Measurements from ENCODE around the gene REXO1.

The REXO1 gene

DNA sequence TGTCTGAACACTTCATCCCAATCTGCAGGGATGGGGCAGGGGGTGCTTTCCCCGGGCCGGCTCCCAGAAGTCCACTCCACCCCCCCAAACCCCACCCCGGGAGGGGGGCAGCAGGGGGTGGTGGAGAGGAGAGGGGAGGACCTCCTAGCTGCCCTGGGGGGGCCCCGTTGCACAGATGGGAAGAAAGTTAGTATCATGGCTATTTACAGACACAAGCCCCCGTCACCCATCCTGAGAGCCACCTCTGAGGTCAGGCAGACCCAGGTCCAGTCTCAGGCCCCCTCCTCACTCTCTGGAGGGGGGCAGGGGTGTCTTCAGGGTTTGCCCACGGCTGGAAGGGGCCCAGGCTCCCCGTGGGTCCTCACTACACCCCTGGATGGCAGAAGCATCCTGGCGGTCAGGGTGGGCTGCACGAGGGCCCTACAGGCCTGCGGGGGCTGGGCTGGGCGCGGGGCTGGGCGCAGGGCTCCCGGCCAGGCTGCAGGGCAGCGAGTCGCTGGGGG, 5.8 kb upstream of the REXO1 start:
- CTCF ChIA-PET = interaction anchor here (1.0 kb wide), 1 partner anchor 234 kb away, joined by 4 read pairs; no protein-coding TSS in a partner anchor
- Mint-ChIP-seq H3K27ac (no peak overlapping the region), H3K9me3 (no peaks in the 10 kb centered on the region), H3K36me3 (peaks cover 3% of the 10 kb centered on the region), H3K4me3 (no peak overlapping the region), H3K4me1 (peaks cover 70% of the 10 kb centered on the region), H3K27me3 (no peaks in the 10 kb centered on the region)
- no peak for DNase-seq

DNA sequence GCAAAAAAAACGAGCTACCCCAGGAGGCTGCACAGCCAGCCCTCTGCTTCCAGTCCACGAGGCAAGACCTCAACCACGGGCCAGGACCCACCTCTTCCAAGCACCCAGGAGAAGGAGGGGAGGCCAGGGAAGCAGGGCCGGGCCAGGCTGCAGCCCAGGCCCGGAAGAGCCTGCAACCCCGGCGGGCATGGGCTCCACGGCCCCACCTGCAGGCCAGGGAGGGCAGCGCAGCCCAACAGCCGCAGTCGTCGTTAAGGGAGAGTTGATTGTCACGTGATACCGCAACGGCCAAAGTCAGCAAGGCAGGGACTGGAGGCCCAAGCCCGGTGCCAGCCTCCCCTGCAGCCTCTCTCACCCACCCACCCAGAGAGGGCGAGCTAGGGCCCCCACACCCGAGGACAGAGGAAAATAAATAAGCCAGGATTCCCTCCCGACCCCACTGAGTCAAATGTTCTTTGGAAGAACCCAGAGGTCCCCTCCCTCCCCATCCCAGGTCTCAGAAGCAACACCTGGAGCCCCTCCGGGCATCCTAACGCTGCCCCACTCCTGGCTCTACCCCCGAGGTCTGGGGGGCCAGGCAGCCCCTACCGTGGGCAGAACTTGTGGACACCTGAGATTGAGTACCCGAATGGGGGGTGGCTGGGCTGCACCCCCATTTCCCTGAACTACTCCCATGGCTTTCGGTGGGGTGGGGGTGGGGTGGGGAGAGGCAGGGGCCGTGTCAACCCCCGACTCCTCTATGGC, 5.2 kb upstream of the REXO1 start:
- Mint-ChIP-seq H3K36me3 (peaks cover 3% of the 10 kb centered on the region), H3K9me3 (no peaks in the 10 kb centered on the region)
- CTCF ChIA-PET = interaction anchor here (0.6 to 1.0 kb wide), 2 partner anchors 29 to 235 kb away, joined by 3 to 4 read pairs; no protein-coding TSS in a partner anchor

DNA sequence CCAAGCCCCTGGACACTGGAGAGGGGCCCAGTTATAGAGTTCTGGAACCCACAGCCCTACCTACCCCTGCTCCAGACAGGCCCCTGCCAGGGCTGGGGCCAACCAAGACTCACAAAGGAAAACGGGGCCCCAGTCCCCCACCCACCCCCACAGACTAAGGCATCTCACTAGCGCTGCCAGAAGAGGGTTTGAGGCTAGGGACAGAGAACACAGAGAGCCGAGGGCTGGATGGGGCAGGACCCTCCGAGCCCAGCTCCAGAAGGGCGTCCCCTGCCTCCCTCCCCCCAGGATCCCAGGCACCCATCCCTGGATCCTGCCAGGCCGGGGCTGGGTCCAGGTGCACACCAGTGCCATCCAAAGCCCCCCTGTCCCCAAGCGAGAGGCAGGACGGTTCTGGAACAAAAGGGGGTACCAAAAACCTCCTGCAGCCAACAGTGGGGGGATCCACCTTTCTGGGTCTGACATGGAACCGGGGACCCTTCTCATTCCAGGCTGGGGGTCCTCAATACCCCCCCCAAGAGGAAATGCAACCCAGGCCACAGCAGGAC, 4.4 kb upstream of the REXO1 start:
- Mint-ChIP-seq H3K4me1 (peaks cover 63% of the 10 kb centered on the region), H3K9me3 (no peaks in the 10 kb centered on the region), H3K4me3 (no peak overlapping the region), H3K36me3 (peaks cover 3% of the 10 kb centered on the region), H3K27me3 (no peaks in the 10 kb centered on the region), H3K27ac (peak overlapping the region; percentile 92)
- DNase-seq = no peak
- CTCF ChIA-PET = interaction anchor here (0.6 to 1.5 kb wide), 2 partner anchors 14 to 30 kb away, joined by 3 to 5 read pairs; no protein-coding TSS in a partner anchor

More for the DNA sequence above, 5.2 kb upstream of the REXO1 start:
- Mint-ChIP-seq H3K27ac (peak overlapping the region; percentile 92), H3K4me1 (peaks cover 69% of the 10 kb centered on the region), H3K4me3 (peak overlapping the region; percentile 60), H3K27me3 (no peaks in the 10 kb centered on the region)
- DNase-seq = peak; percentile 90

DNA sequence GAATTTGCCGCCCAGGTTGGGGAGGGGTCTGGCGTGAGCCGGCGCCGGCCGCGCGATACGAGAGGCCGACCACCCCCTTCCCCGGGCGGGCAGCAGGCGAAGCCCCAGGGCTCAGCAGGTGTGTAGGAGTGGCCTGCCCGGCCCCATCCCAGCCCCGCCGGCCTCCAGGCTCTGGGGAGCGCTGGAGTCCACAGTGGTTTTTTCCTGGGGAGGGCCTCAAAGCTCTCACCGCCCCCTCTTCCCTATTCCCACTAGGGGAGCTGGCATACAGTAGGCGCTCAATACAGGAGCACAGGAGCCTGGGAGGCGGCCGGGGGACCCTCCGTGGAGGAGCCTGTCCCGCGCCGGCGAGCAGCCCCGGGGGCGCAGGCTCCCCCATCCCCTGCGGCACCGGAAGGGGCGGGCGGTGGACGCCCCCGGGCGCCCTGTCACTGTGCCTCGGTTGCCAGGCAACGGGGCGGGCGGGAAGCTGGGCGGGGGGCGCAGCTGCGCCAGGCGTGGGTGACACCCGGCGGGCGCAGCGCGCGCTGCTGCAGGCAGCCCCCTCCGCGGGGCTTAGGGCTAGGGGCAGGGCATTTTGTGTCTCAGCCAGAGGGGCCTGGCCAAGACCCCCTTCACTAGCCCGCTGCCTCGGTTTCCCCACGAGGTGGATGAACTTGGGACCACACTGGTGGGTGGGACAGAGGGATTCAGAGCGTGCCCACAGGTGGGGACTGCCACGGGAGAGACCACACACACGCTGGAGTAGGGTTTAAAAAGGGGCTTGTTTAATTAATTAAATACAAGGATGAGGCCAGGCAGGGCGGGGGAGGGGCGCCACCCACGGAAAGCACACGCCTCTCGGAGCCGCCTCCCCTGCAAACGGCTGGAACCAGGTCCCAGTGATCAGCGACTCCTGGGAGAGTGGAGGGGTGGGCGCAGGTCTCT, 3.6 kb upstream of the REXO1 start:
- H3K4me1 Mint-ChIP-seq = peaks cover 68% of the 10 kb centered on the region
- peak; percentile 71 for DNase-seq
- H3K36me3 Mint-ChIP-seq = peaks cover 6% of the 10 kb centered on the region
- no peaks in the 10 kb centered on the region for H3K27me3 Mint-ChIP-seq
- CTCF ChIA-PET = interaction anchor here (0.6 to 1.5 kb wide), 2 partner anchors 13 to 947 kb away, joined by 3 to 5 read pairs; no protein-coding TSS in a partner anchor
- H3K9me3 Mint-ChIP-seq = no peaks in the 10 kb centered on the region
- H3K27ac Mint-ChIP-seq = peak overlapping the region; percentile 49
- no peak overlapping the region for H3K4me3 Mint-ChIP-seq

- no peak overlapping the region for H3K4me3 Mint-ChIP-seq
- CTCF ChIA-PET = interaction anchor here (0.6 to 1.5 kb wide), 2 partner anchors 12 to 946 kb away, joined by 3 to 5 read pairs; no protein-coding TSS in a partner anchor
These were observed 2.7 kb upstream of the REXO1 start for GRCh38 chr19:1850809-1851653.

DNA sequence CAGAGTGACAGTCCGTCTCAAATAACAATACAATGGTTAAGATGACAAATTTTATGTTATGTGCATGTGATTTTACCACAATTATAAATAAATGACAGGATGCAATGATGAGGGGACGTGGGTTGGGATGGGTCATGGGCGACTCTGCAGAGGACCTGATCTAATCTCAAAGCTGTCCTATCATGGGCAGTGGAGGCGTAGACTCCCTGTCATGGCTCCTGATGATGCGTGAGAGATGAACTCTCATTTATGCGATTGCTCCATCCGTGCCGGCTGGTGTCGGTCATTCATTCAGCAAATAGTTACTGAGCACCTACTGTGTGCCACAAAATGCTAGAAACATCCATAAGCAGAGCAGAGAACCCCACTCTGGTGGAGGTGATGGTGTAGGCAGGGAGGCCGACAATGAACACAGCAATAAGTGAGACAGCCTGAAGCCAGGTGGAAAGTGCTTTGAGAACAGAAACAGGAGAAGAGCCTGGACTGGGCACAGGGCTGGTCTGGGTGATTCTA, 1.7 kb upstream of the REXO1 start:
- Mint-ChIP-seq H3K27ac (no peak overlapping the region), H3K36me3 (peaks cover 9% of the 10 kb centered on the region), H3K4me3 (no peak overlapping the region), H3K9me3 (no peaks in the 10 kb centered on the region), H3K4me1 (peaks cover 67% of the 10 kb centered on the region), H3K27me3 (no peaks in the 10 kb centered on the region)
- DNase-seq = no peak
- CTCF ChIA-PET = interaction anchor here (0.8 to 1.2 kb wide), 3 partner anchors 10 to 37 kb away, joined by 3 to 9 read pairs (median 3); no protein-coding TSS in a partner anchor

More at GRCh38 chr19:1850809-1851653, 2.7 kb upstream of the REXO1 start:
- H3K27me3 Mint-ChIP-seq = no peaks in the 10 kb centered on the region
- no peak for DNase-seq
- peaks cover 6% of the 10 kb centered on the region for H3K36me3 Mint-ChIP-seq
- no peak overlapping the region for H3K27ac Mint-ChIP-seq
- H3K9me3 Mint-ChIP-seq = no peaks in the 10 kb centered on the region
- H3K4me1 Mint-ChIP-seq = peaks cover 73% of the 10 kb centered on the region

- peak overlapping the region; percentile 84 for H3K27ac Mint-ChIP-seq
- DNase-seq = no peak
- CTCF ChIA-PET = interaction anchor here (0.8 to 1.2 kb wide), 5 partner anchors 11 to 214 kb away, joined by 3 to 9 read pairs (median 3); no protein-coding TSS in a partner anchor
- peaks cover 64% of the 10 kb centered on the region for H3K4me1 Mint-ChIP-seq
- H3K36me3 Mint-ChIP-seq = peaks cover 9% of the 10 kb centered on the region
- no peaks in the 10 kb centered on the region for H3K27me3 Mint-ChIP-seq
- no peaks in the 10 kb centered on the region for H3K9me3 Mint-ChIP-seq
- H3K4me3 Mint-ChIP-seq = peak overlapping the region; percentile 64
These were observed 820 bp upstream of the REXO1 start for GRCh38 chr19:1849132-1849474.

DNA sequence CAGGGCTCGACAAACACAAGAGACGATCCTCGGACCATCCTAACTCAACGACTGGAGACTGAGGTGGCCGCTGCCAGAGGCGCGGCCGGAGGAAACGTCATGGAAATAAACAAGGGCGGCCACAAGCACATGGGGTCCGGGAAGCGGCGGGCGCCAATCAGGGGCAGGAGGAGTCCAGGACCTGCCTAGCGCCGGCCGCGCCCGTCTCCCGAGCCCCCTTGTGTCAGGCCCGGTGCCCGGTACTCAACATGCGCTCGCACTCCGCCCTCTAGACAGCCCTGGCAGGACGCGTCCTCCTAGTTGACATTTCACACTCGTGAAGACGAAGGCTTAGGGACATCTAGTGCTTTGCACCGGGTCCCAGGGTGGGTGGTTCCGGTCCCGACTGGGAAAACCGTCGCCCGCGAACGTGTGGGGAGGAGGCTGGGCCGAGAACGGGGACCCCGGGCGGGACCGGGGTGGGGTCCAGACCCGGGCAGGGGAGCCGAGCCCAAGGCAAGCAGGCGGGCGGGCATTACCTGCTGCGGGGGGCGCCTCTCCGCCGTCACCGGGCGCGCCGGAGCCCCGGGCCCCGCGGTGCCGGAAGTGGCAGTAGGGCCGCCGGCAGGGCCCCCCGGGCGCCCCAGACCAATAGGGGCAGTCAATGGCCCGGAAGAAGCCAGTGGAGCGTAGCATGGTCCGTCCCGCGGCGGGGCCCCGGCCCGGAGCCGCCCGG, 442 bp downstream of the REXO1 start:
- peaks cover 7% of the 10 kb centered on the region for H3K36me3 Mint-ChIP-seq
- no peaks in the 10 kb centered on the region for H3K9me3 Mint-ChIP-seq
- H3K4me1 Mint-ChIP-seq = peaks cover 58% of the 10 kb centered on the region
- H3K27ac Mint-ChIP-seq = peak overlapping the region; percentile 94
- H3K4me3 Mint-ChIP-seq = peak overlapping the region; percentile 87
- CTCF ChIA-PET = interaction anchor here (2.5 kb wide), 2 partner anchors 10 to 22 kb away, joined by 7 to 8 read pairs; no protein-coding TSS in a partner anchor
- peak; percentile 61 for DNase-seq
- H3K27me3 Mint-ChIP-seq = no peaks in the 10 kb centered on the region

DNA sequence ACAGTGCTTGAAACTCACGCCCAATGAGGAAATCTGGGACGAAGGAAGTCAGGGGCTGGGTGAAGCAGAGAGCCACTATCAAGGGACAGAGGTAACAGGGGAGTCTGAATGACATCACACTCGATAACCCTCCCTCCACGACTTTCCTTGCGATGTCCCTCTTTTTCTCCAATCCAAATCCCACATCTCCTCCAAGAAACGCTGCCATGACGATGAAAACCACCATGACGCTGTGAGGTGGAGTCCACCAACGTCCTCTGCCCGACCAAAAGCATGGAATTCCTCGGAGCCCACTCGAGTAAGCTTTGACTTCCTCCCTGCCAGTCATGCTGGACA, 967 bp downstream of the REXO1 start:
- CTCF ChIA-PET = interaction anchor here (2.5 kb wide), 2 partner anchors 10 to 22 kb away, joined by 7 to 8 read pairs; no protein-coding TSS in a partner anchor
- Mint-ChIP-seq H3K9me3 (no peaks in the 10 kb centered on the region), H3K4me1 (peaks cover 52% of the 10 kb centered on the region), H3K27me3 (no peaks in the 10 kb centered on the region), H3K4me3 (peak overlapping the region; percentile 87), H3K27ac (peak overlapping the region; percentile 94), H3K36me3 (peaks cover 7% of the 10 kb centered on the region)
- no peak for DNase-seq

DNA sequence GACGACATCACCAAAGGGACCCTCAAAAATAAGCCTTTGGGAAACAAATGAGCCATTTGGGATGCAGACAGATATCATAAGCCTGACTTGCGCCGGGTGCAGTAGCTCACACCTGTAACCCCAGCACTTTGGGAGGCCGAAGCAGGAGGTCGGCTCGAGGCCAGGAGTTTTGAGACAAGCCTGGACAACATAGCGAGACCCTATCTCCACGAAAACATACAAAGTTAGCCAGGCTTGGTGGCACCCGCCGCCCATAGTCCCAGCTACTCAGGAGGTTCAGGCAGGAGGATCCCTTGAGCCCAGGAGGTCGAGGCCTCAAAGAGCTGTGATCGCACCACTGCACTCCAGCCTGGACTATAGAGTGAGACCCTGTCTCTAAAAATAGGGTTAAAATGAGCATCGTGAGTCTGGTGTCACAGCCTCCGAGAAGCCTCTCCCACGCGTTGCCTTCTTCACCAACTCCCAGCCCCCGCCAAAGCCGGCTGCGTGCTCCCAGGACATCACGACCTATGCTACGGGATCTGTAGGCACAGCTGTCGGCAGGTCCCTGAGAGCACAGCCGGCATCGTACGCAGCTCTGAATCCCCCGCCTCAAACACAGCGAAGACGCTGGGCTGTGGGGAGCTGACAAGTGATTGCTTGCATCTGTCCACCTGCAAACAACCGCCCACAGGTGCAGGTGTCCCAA, 1.6 kb downstream of the REXO1 start:
- CTCF ChIA-PET = interaction anchor here (2.5 kb wide), 2 partner anchors 9 to 21 kb away, joined by 7 to 8 read pairs; no protein-coding TSS in a partner anchor
- peak overlapping the region; percentile 94 for H3K27ac Mint-ChIP-seq
- H3K27me3 Mint-ChIP-seq = no peaks in the 10 kb centered on the region
- peaks cover 56% of the 10 kb centered on the region for H3K4me1 Mint-ChIP-seq
- DNase-seq = no peak
- H3K36me3 Mint-ChIP-seq = peaks cover 7% of the 10 kb centered on the region
- no peaks in the 10 kb centered on the region for H3K9me3 Mint-ChIP-seq
- peak overlapping the region; percentile 87 for H3K4me3 Mint-ChIP-seq

DNA sequence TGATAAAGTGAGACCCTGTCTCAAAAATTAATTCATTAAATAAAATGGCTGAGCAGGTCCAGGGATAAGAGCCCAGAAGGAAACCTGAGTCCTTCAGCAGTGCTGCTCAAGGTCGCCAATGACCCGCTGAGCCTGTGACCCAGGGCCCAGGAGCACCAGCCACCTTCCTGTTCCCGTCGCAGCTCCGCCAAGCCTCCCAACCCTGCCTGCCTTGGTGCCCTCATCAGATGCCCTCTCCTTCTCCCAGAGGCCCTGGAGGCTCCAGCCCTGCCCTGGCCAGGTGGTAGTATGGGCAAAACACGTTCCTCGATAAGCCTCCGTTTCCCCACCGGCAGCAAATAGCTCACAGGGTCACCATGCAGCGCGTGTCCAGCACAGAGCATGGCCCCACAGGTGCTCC, 2.6 kb downstream of the REXO1 start:
- peaks cover 7% of the 10 kb centered on the region for H3K36me3 Mint-ChIP-seq
- CTCF ChIA-PET = interaction anchor here (0.6 to 2.5 kb wide), 3 partner anchors 8 to 84 kb away, joined by 3 to 8 read pairs (median 7); no protein-coding TSS in a partner anchor
- H3K4me1 Mint-ChIP-seq = peaks cover 48% of the 10 kb centered on the region
- no peak for DNase-seq
- H3K9me3 Mint-ChIP-seq = no peaks in the 10 kb centered on the region
- no peak overlapping the region for H3K27ac Mint-ChIP-seq
- no peaks in the 10 kb centered on the region for H3K27me3 Mint-ChIP-seq
- H3K4me3 Mint-ChIP-seq = no peak overlapping the region

DNA sequence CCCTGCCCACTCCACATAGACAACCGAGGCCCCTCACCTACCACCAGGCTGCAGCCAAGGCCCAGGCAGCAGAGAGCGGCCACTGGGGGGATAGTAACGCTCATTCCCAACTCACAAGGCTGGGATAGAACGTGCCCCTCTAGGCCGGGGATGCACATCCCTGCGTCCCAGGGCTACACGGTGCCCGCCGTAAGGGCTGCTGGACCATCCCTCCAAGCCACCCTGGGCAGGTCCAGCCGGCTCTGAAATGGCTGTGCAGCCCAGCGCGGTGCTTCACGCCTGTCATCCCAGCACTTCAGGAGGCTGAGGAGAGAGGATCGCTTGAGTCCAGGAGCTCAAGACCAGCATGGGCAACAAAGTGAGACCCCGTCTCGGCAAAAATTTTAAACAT, 3.2 kb downstream of the REXO1 start:
- Mint-ChIP-seq H3K36me3 (peaks cover 7% of the 10 kb centered on the region), H3K4me3 (no peak overlapping the region), H3K27ac (no peak overlapping the region), H3K4me1 (peaks cover 44% of the 10 kb centered on the region), H3K9me3 (no peaks in the 10 kb centered on the region), H3K27me3 (no peaks in the 10 kb centered on the region)
- no peak for DNase-seq
- CTCF ChIA-PET = interaction anchor here (0.6 to 2.5 kb wide), 3 partner anchors 7 to 84 kb away, joined by 3 to 8 read pairs (median 7); no protein-coding TSS in a partner anchor
